ENCODE measurements around the gene MCC.

GRCh38 chr5:112978836-112979235 is 509.4 kb downstream of the MCC start:
- TF ChIP-seq CTCF (IDR thresholded peaks at IDR 0.05): no peak
- no peak for TF ChIP-seq POLR2A (IDR thresholded peaks at IDR 0.05)
